ENCODE measurements around the gene ITIH3.
A peak's percentile ranks its signal among the peaks of the same experiment; 100 is the strongest.

GRCh38 chr3:52845691-52846431 lies 51.3 kb downstream of the ITIH3 start:
- TF ChIP-seq CTCF (IDR thresholded peaks at IDR 0.05) (peak in 2 of 4 experiments; percentile 12 to 36), POLR2A (IDR thresholded peaks at IDR 0.05) (no peak)

Measured in uterus (tissue), 2 donors.